ENCODE results near the gene PCYOX1L.
A peak's percentile ranks its signal among the peaks of the same experiment; 100 is the strongest.

The PCYOX1L gene

GRCh38 chr5:149367972-149368645 lies 10.3 kb downstream of the PCYOX1L start:
- no peak for DNase-seq (ENCODE audit: low spot score)

GRCh38 chr5:149370878-149371277 lies 13.0 kb downstream of the PCYOX1L start:
- no peak for DNase-seq (ENCODE audit: low spot score)

GRCh38 chr5:149371296-149371962 lies 13.6 kb downstream of the PCYOX1L start:
- peak; percentile 73 for DNase-seq (ENCODE audit: low spot score)

- DNase-seq (ENCODE audit: low spot score): no peak
Measured at GRCh38 chr5:149372076-149372795, 14.4 kb downstream of the PCYOX1L start.

- no peak for DNase-seq (ENCODE audit: low spot score)
Measured at GRCh38 chr5:149372932-149373331, 15.1 kb downstream of the PCYOX1L start.

GRCh38 chr5:149374303-149374702 lies 16.5 kb downstream of the PCYOX1L start:
- DNase-seq (ENCODE audit: low spot score): no peak

- DNase-seq (ENCODE audit: low spot score): no peak
Measured at GRCh38 chr5:149374801-149375200, 17.0 kb downstream of the PCYOX1L start.

GRCh38 chr5:149375434-149375833 lies 17.6 kb downstream of the PCYOX1L start:
- DNase-seq (ENCODE audit: low spot score): no peak

- no peak for DNase-seq (ENCODE audit: low spot score)
Measured at GRCh38 chr5:149376104-149376503, 18.3 kb downstream of the PCYOX1L start.

- DNase-seq (ENCODE audit: low spot score): no peak
Measured at GRCh38 chr5:149376711-149377447, 19.0 kb downstream of the PCYOX1L start.

GRCh38 chr5:149378241-149378820 lies 20.5 kb downstream of the PCYOX1L start:
- no peak for DNase-seq (ENCODE audit: low spot score)

GRCh38 chr5:149379177-149379761 lies 21.4 kb downstream of the PCYOX1L start, which contains the start of gene IL17B:
IL17B (minus strand) TSS chr5:149379292; CDS start chr5:149379225, 67 bp downstream.
- DNase-seq (ENCODE audit: low spot score): no peak

- no peak for DNase-seq (ENCODE audit: low spot score)
Measured at GRCh38 chr5:149379818-149380374, 22.1 kb downstream of the PCYOX1L start.

GRCh38 chr5:149380466-149381121 lies 22.7 kb downstream of the PCYOX1L start:
- peak; percentile 50 for DNase-seq (ENCODE audit: low spot score)

GRCh38 chr5:149381261-149381985 lies 23.6 kb downstream of the PCYOX1L start:
- DNase-seq (ENCODE audit: low spot score): no peak

- DNase-seq (ENCODE audit: low spot score): peak; percentile 91
Measured at GRCh38 chr5:149381986-149382338, 24.1 kb downstream of the PCYOX1L start.

GRCh38 chr5:149382517-149383220 lies 24.8 kb downstream of the PCYOX1L start:
- no peak for DNase-seq (ENCODE audit: low spot score)

GRCh38 chr5:149383399-149383798 lies 25.6 kb downstream of the PCYOX1L start:
- DNase-seq (ENCODE audit: low spot score): peak; percentile 74

- DNase-seq (ENCODE audit: low spot score): no peak
Measured at GRCh38 chr5:149386166-149386565, 28.3 kb downstream of the PCYOX1L start.
